ENCODE results near the gene COMMD1.

COMMD1 gene

GRCh38 chr2:61943251-61943650 is 37.8 kb downstream of the COMMD1 start:
- peak; percentile 45 for DNase-seq (ENCODE audit: low read depth)
- TF ChIP-seq CTCF (IDR thresholded peaks at IDR 0.05; ENCODE audit: insufficient read depth, low read depth, low read length, missing control alignments): no peak
- H3K4me3 ChIP-seq (ENCODE audit: low read depth, low read length): no peak overlapping the region

- no peak for TF ChIP-seq CTCF (IDR thresholded peaks at IDR 0.05; ENCODE audit: insufficient read depth, low read depth, low read length, missing control alignments)
- DNase-seq (ENCODE audit: low read depth): no peak
- no peak overlapping the region for H3K4me3 ChIP-seq (ENCODE audit: low read depth, low read length)
These were observed 41.2 kb downstream of the COMMD1 start for GRCh38 chr2:61946666-61947065.

GRCh38 chr2:61948661-61949457 is 43.4 kb downstream of the COMMD1 start:
- DNase-seq (ENCODE audit: low read depth): no peak
- no peak overlapping the region for H3K4me3 ChIP-seq (ENCODE audit: low read depth, low read length)
- no peak for TF ChIP-seq CTCF (IDR thresholded peaks at IDR 0.05; ENCODE audit: insufficient read depth, low read depth, low read length, missing control alignments)

GRCh38 chr2:61949458-61949713 is 43.9 kb downstream of the COMMD1 start:
- no peak for TF ChIP-seq CTCF (IDR thresholded peaks at IDR 0.05; ENCODE audit: insufficient read depth, low read depth, low read length, missing control alignments)
- DNase-seq (ENCODE audit: low read depth): no peak
- H3K4me3 ChIP-seq (ENCODE audit: low read depth, low read length): no peak overlapping the region

- H3K4me3 ChIP-seq (ENCODE audit: low read depth, low read length): no peak overlapping the region
- DNase-seq (ENCODE audit: low read depth): peak; percentile 24
- TF ChIP-seq CTCF (IDR thresholded peaks at IDR 0.05; ENCODE audit: insufficient read depth, low read depth, low read length, missing control alignments): no peak
These were observed 44.5 kb downstream of the COMMD1 start for GRCh38 chr2:61949714-61950560.

- DNase-seq (ENCODE audit: low read depth): no peak
- TF ChIP-seq CTCF (IDR thresholded peaks at IDR 0.05; ENCODE audit: insufficient read depth, low read depth, low read length, missing control alignments): no peak
- H3K4me3 ChIP-seq (ENCODE audit: low read depth, low read length): no peak overlapping the region
These were observed 45.3 kb downstream of the COMMD1 start for GRCh38 chr2:61950571-61951315.

Measured in GM12865 (cell line).